Stimulated activated naive B cell treated with anti-CD40 and anti-IgM and Interleukin-4, amounts not matched to agents 10 μg/mL and 1 μg/mL and 100 μg/mL, for 72 hours (primary cell): Measurements from ENCODE around the gene DCAF8.
A peak's percentile ranks its signal among the peaks of the same experiment; 100 is the strongest.

Source experiments
- ATAC-seq, 2 donors: fragments of 150-1000 bp; cut with Tn5 transposase; replicated peaks; 2 replicates each; pipeline ENCODE4 v1.10.0; 2021; ENCODE audit warnings: moderate library complexity in 1 of 2
- DNase-seq: peaks from one replicate; pipeline ENCODE4 v3.0.0; 2021
- H3K27ac Mint-ChIP-seq: one replicate; pipeline ENCODE4 v1.8.0; 2022; ENCODE audit warnings: mild to moderate bottlenecking, mixed read lengths
- H3K27me3 Mint-ChIP-seq, 2 donors: one replicate each; pipeline ENCODE4 v1.8.0; 2022; ENCODE audit warnings: mixed read lengths in 2 of 2
- H3K36me3 Mint-ChIP-seq, 2 donors: one replicate each; pipeline ENCODE4 v1.8.0; 2022; ENCODE audit warnings: mixed read lengths in 2 of 2, mild to moderate bottlenecking in 1 of 2
- H3K4me1 Mint-ChIP-seq, 2 donors: one replicate each; pipeline ENCODE4 v1.8.0; 2022; ENCODE audit warnings: mixed read lengths in 2 of 2, mild to moderate bottlenecking in 1 of 2
- H3K4me3 Mint-ChIP-seq, 2 donors: one replicate each; pipeline ENCODE4 v1.8.0; 2022; ENCODE audit warnings: mild to moderate bottlenecking in 2 of 2, mixed read lengths in 2 of 2, moderate library complexity in 1 of 2
- H3K9me3 Mint-ChIP-seq, 2 donors: one replicate each; pipeline ENCODE4 v1.8.0; 2022; ENCODE audit warnings: mixed read lengths in 2 of 2, mild to moderate bottlenecking in 1 of 2

The DCAF8 gene

DNA sequence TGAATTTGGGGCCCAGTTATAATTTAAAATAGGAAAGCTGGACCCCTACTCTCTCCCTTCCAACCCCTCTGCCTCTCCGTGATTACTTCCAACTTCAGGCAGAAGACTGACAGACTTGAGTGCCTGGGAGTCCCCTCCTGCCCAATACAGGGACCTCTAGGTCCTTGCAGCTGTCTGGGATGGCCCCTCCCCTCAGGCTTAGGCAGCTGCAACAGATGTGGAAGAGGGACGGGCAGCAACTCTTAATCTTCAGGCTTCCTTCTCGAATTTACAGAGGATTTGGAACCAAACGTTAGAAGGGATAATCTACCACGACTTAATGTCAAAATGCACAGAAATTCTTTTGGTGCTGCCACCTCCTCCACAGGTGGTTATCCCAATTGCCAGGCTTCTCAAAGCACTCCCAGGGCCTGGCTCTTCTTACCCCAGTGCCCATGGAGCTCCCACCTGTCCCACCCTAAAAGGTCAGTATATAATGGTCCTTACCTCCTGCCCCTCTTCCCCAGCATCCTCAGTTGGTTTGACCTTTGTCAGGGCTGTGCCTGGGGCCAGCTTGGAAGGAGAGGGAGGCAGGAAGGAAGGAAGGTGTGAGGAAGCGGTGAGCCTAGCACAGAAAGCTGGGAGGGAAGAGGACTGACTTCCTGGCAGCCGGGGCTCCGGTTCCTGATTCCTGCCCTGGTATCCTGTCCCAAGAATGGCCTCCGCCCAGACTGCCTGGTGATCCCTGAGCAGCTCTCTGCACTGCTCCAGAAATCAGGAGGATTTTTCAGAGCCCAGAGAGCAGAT lies 54.4 kb downstream of the DCAF8 start:
- Mint-ChIP-seq H3K9me3 (no peaks in the 10 kb centered on the region), H3K4me3 (no peak overlapping the region), H3K27me3 (no peaks in the 10 kb centered on the region), H3K4me1 (peaks cover 59 to 67% of the 10 kb centered on the region in 2 donors), H3K27ac (peak overlapping the region; percentile 62), H3K36me3 (peaks cover 32 to 53% of the 10 kb centered on the region in 2 donors)
- ATAC-seq, result no peak
- DNase-seq, result no peak

DNA sequence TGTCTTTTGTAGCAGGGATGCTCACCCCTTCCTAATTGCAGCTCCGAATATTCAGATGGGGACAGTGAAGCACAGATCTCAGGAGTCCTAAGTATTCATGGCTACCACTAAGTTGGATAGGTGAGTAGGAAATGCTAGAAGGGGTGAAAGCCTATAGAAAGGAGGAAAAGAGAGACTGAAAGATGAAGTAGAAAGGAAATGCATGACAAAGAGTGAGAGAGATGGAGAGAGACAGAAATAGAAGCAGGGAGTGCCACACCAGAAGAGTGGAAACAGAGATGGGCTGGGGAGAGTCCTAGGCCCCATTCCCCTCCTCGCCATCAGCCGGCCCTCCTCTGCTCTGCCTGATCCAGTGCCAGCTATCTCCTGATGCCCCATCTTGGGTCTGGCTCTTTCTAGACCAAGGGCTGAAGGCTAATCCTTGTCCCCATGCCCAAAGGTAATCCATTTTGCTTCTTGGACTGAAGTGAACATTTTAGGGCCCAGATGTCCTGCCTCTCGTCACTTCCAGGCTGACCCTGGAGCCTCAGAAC lies 55.2 kb downstream of the DCAF8 start:
- peak overlapping the region; percentile 88 to 90 for H3K4me3 Mint-ChIP-seq
- peaks cover 32 to 47% of the 10 kb centered on the region in 2 donors for H3K36me3 Mint-ChIP-seq
- ATAC-seq (no peak), DNase-seq (no peak)
- no peaks in the 10 kb centered on the region for H3K9me3 Mint-ChIP-seq
- no peaks in the 10 kb centered on the region for H3K27me3 Mint-ChIP-seq
- peaks cover 58 to 65% of the 10 kb centered on the region in 2 donors for H3K4me1 Mint-ChIP-seq
- peak overlapping the region; percentile 70 for H3K27ac Mint-ChIP-seq

DNA sequence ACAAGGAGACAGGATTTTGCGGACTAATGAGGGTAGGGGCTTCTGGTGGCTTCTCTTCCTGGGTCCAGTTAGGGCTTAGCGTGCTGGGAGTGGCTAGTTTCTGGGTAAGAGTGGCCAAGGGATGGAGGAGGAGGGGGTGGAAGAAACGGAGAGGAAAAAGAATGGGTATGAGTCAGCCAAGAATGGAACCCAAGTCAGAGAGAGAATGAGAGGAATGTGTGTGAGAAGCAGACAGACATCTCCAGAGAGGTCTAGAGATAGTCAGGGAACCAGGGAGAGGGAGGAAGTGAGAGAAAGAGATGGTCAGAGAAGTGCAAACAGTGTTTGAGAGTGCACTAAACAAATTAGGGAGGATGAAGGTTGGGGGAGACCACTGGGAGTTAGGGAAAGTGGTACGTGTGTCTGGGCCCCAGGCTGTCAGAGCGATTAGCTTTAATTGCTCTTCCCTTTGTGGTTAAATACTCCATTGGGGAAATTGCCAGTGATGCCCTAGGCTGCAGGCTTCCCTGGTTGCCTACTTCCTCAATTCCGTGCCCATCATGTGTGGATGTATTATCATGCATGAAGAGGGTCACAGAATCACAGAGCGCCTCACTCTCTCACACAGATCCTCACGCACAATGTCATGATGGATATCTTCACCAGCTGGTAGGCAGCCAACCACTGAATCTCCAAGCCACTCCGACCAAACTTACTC lies 55.8 kb downstream of the DCAF8 start:
- DNase-seq (no peak), ATAC-seq (peak; percentile 22 to 31)
- peak overlapping the region; percentile 88 to 90 for H3K4me3 Mint-ChIP-seq
- no peaks in the 10 kb centered on the region for H3K9me3 Mint-ChIP-seq
- peaks cover 56 to 62% of the 10 kb centered on the region in 2 donors for H3K4me1 Mint-ChIP-seq
- peaks cover 32 to 44% of the 10 kb centered on the region in 2 donors for H3K36me3 Mint-ChIP-seq
- H3K27ac Mint-ChIP-seq, result peak overlapping the region; percentile 70
- no peaks in the 10 kb centered on the region for H3K27me3 Mint-ChIP-seq

DNA sequence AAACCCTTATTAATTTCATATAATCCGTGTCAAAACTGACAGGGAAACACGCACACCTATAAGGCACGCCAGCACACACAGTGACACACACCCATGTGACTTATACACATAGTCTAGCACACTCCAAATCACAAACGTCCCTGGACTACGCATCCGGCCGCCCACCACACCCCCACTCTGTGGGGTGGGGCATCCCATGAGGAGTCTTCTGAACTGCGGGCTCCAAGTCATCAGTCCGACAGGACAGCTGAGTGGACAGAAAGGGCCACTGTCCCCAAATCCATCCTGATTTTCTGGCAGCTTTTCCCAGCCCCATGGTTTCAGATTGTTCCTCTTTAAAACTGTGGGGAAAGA lies 56.3 kb downstream of the DCAF8 start:
- Mint-ChIP-seq H3K36me3 (peaks cover 28 to 38% of the 10 kb centered on the region in 2 donors), H3K27ac (peak overlapping the region; percentile 70), H3K9me3 (no peaks in the 10 kb centered on the region), H3K4me1 (peaks cover 53 to 62% of the 10 kb centered on the region in 2 donors), H3K27me3 (no peaks in the 10 kb centered on the region), H3K4me3 (peak overlapping the region; percentile 88 to 90)
- ATAC-seq, result peak; percentile 37 to 44
- DNase-seq, result no peak

DNA sequence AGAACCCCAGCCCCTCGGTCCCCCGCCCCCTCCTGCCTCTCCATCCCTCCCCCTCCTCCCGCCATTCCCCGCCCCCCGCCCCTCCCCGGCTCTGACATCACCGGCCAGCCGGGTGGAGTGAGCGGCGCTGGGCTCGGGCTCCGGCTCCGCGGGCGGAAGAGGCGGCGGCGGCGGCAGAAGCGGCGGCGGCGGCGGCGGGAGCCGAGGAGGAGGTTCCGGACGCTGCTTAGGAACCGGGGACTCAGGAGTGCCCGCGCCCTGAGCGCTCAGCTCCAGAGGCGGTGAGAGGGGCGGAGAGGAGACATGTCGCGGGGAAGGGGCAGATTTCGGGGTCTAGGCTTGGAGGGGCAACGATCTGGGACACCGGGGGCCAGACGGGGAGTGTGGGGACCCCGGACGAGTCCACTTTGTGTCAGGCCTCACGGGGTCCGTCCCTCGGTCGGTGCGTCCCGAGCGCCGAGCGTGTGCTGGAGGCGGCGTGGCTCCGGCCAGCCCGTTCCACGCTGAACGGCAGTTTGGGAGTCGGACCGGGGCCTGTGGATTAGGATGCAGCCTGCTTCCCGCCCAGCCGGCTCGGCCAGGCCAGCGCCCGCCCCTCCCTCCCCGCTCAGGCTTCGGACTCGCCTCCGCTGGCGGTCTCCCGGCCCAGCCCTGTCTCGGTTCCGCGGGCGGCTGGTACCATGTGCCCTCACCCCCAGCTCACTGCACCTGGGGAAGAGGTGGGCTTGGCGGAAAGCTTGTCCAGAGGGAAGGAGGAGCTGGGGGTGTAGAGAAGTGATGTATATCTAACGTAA lies 56.9 kb downstream of the DCAF8 start, which contains the start of gene PEA15:
PEA15 (plus strand) TSS at position 143 of the 794 bp plus-strand sequence. CDS start 6,161 bp downstream, outside the sequence.
- Mint-ChIP-seq H3K27ac (peak within 1 kb of the TSS; percentile 96), H3K27me3 (no peaks in the 10 kb centered on the region), H3K4me1 (peaks cover 50 to 59% of the 10 kb centered on the region in 2 donors), H3K4me3 (peak within 1 kb of the TSS; percentile 88 to 90), H3K9me3 (no peaks in the 10 kb centered on the region), H3K36me3 (peaks cover 26 to 33% of the 10 kb centered on the region in 2 donors)
- DNase-seq, result peak; percentile 44
- peak; percentile 55 to 65 for ATAC-seq

DNA sequence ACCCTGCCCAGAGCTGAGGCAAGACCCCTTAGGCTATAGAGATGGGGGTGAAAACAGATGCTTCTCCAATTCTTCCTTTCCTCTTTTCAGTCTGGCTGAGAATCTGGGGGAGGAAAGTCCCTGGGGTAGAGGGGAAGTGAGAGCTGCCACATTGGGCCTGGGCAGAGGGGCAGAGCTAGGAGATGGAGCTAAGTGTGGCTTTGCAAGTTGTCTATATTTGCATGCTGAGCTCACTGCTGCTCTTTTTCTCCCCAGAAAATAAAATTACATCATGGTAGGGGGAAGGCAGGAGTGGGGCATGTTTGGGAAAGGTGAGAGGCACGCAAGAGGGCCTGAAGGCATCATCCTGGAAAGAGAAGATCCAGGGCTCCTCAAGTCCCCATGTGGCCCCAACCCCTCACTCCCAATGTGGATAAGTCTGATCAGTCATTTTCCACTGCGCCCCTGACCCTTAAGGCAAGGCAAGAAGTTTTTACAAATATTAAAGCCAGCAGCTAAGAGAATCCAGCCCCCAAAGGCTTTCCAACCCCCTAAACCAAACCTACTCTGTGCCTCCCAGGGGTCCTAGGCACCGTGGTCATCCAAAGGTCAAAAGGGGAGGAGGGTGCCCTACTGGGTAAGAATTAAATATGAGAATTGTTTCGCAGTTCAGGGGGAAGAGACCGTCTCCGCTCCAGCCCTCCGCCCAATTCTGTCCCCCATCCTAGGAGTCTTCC lies 57.7 kb downstream of the DCAF8 start:
- Mint-ChIP-seq H3K4me1 (peaks cover 44 to 52% of the 10 kb centered on the region in 2 donors), H3K36me3 (peaks cover 18 to 26% of the 10 kb centered on the region in 2 donors), H3K4me3 (peak overlapping the region; percentile 88 to 90), H3K27me3 (no peaks in the 10 kb centered on the region), H3K27ac (peak overlapping the region; percentile 96), H3K9me3 (no peaks in the 10 kb centered on the region)
- ATAC-seq (peak; percentile 87 to 88), DNase-seq (peak; percentile 78)

DNA sequence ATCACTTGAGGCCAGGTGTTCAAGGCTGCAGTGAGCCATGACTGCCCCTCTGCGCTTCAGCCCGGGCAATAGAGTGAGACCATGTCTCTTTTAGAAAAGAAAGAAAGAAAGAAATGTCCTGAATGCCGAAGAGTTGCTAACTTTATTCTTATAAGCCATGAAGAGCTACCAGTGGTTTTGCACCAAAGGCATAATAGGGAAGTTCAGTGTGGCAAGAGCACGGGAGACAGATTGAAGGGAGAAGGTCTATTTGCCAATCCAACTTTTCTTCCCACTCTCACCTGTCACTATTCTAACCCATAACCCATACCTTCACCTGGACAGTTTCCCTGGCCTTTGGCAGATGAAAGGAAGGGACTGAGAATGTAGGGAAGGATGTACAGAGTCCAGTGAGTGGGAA lies 61.6 kb downstream of the DCAF8 start:
- ATAC-seq, result no peak
- Mint-ChIP-seq H3K4me3 (no peak overlapping the region), H3K9me3 (no peaks in the 10 kb centered on the region), H3K27me3 (no peaks in the 10 kb centered on the region), H3K27ac (no peak overlapping the region), H3K36me3 (no peaks in the 10 kb centered on the region), H3K4me1 (peaks cover 14 to 16% of the 10 kb centered on the region in 2 donors)
- no peak for DNase-seq

DNA sequence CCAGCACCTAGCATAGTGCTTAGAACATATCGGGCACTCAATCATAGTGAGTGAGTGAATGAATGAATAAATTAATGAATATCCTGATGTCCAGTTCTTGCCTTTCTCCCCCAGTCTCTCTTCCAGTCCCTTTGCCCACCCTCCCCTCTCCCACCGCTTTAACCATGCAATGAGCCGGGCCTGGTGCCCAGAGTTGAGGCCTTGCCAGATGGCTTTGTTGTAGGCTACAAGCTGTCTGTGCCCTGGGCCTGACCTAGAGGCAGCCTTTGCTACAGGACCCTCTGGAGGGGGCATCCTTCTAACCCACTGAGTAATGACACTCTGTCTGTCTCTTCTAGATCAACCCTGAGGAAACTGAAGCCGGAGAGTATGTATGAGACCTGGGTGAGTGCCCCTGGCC lies 65.1 kb downstream of the DCAF8 start:
- DNase-seq (no peak), ATAC-seq (no peak)
- H3K4me1 Mint-ChIP-seq, result no peaks in the 10 kb centered on the region
- no peak overlapping the region for H3K4me3 Mint-ChIP-seq
- H3K9me3 Mint-ChIP-seq, result no peaks in the 10 kb centered on the region
- no peaks in the 10 kb centered on the region for H3K27me3 Mint-ChIP-seq
- H3K36me3 Mint-ChIP-seq, result no peaks in the 10 kb centered on the region
- no peak overlapping the region for H3K27ac Mint-ChIP-seq

DNA sequence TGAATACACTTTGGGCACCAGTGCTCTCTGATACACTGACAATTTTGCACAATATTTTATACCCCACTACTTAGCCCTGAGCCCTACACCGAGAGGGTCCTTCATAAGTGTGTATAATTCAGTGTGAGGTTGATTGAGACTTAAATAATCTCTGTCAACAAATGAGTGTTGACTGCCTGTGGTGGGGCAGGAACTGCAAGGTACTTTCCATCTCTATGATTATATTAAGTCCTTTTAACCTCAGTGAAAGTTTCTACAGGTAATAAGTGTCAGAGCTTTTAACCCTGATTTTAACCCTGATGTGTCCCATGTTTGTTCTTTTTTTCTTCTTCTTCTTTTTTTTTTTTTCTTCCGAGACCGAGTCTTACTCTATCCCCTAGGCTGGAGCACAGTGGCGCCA lies 66.2 kb downstream of the DCAF8 start:
- H3K9me3 Mint-ChIP-seq, result no peaks in the 10 kb centered on the region
- no peaks in the 10 kb centered on the region for H3K4me1 Mint-ChIP-seq
- H3K27me3 Mint-ChIP-seq, result no peaks in the 10 kb centered on the region
- no peaks in the 10 kb centered on the region for H3K36me3 Mint-ChIP-seq
- DNase-seq (no peak), ATAC-seq (peak in 1 of 2 donors; percentile 50)
- H3K4me3 Mint-ChIP-seq, result no peak overlapping the region
- H3K27ac Mint-ChIP-seq, result no peak overlapping the region

DNA sequence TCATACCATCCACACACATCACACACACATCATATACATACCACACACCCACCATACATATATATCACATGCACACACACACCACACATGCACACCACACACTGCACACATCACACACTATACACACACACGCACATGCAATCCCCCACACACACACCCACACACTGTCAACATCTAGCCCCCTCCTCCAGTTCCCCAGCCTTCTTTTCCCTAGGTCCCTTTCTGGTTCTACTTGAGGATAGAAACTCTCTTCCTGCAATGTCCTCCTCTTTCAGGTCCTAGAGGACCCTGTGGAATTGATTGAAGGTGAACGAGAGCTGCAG lies 67.7 kb downstream of the DCAF8 start:
- Mint-ChIP-seq H3K9me3 (no peaks in the 10 kb centered on the region), H3K4me3 (no peak overlapping the region), H3K4me1 (no peaks in the 10 kb centered on the region), H3K36me3 (no peaks in the 10 kb centered on the region), H3K27me3 (no peaks in the 10 kb centered on the region), H3K27ac (no peak overlapping the region)
- DNase-seq (no peak), ATAC-seq (no peak)

DNA sequence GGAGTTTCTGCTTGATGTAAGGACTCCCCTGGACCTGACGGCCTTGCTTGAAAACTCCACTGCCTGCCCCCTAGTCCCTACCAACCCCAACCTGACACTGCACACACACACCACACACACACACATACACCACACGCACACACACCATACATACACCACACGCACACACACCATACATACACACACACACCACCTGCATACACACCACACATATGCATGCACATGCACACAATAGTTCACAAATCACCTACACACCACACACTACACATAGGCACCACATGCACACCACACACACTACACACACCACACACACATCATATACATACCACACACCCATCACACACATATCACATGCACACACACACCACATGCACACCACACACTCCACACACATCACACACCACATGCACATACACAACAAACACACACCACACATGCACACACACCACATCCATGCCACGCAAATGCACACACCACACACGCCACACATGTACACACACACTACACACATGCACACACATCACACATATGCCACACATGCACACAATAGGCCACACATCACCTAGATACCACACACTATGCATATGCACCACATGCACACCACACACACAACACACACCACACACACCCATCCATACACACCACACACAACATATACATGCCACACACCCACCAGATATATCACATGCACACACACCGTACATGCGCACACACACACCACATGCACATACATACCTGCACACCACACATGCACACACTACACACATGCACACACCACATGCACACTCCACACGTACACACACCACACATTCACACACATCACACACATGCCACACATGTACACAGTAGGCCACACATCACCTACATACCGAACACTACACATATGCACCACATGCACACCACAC lies 68.3 kb downstream of the DCAF8 start:
- H3K27ac Mint-ChIP-seq, result no peak overlapping the region
- no peaks in the 10 kb centered on the region for H3K4me1 Mint-ChIP-seq
- H3K27me3 Mint-ChIP-seq, result no peaks in the 10 kb centered on the region
- no peaks in the 10 kb centered on the region for H3K9me3 Mint-ChIP-seq
- DNase-seq, result no peak
- ATAC-seq, result no peak
- H3K4me3 Mint-ChIP-seq, result no peak overlapping the region
- H3K36me3 Mint-ChIP-seq, result no peaks in the 10 kb centered on the region

DNA sequence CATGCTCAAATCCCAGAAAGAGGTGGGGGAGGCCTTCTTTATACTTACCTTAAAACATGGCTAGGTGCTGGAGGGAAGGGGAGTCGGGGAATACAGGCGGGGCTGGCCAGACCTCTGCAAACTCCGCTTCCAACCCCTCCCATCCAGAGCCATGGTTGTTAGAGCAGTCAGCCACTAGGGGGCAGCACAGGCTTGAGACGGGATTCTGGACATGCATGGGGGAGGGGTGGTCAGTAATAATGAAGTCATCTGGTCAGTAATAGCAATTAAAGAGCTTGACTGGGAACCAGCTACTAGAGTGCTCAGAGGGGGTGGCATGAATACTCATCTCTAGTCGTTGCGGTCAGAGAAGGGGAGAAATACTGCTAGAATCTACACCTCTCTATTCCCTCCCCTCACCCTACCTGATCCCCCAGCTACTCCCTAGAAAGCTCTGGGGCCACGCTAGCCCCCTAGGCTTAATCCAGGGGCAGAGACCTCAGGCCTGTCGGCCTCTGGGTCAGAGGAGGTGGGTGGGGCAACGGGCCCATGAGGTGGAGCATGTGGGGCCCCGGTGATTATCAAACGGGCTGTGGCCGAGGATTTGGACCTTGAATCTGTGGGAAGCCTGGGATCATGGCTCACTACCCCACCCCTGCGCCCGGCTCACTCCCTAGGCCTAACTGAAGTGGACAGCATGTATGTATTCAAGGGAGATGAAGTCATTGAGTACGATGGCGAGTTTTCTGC lies 69.1 kb downstream of the DCAF8 start:
- ATAC-seq (peak; percentile 81 to 84), DNase-seq (peak; percentile 69)
- Mint-ChIP-seq H3K4me1 (peaks cover 0 to 8% of the 10 kb centered on the region in 2 donors), H3K27ac (no peak overlapping the region), H3K27me3 (peaks cover 0 to 3% of the 10 kb centered on the region in 2 donors), H3K4me3 (no peak overlapping the region), H3K9me3 (no peaks in the 10 kb centered on the region), H3K36me3 (no peaks in the 10 kb centered on the region)
